GM18861 (cell line): Measurements from ENCODE around the gene GLIS1.

Experiments used
- ATAC-seq: cut with Tn5 transposase; IDR thresholded peaks from one replicate; pipeline ENCODE4 v1.9.1; 2021; ENCODE audit not compliant: unreplicated experiment

Gene GLIS1

GRCh38 chr1:53502641-53503432 is 236.1 kb downstream of the GLIS1 start:
- no peak for ATAC-seq

GRCh38 chr1:53501065-53502005 is 237.6 kb downstream of the GLIS1 start:
- no peak for ATAC-seq

- ATAC-seq = no peak
These were observed 238.5 kb downstream of the GLIS1 start for GRCh38 chr1:53500204-53501064.

- ATAC-seq = no peak
These were observed 239.4 kb downstream of the GLIS1 start for GRCh38 chr1:53499257-53500203.

GRCh38 chr1:53498555-53499131 is 240.3 kb downstream of the GLIS1 start:
- no peak for ATAC-seq

- ATAC-seq = no peak
These were observed 243.2 kb downstream of the GLIS1 start for GRCh38 chr1:53495633-53496345.

GRCh38 chr1:53490351-53490750 is 248.6 kb downstream of the GLIS1 start:
- ATAC-seq = no peak

GRCh38 chr1:53486395-53487026 is 252.5 kb downstream of the GLIS1 start:
- ATAC-seq = no peak

GRCh38 chr1:53485478-53486394 is 253.2 kb downstream of the GLIS1 start:
- no peak for ATAC-seq

GRCh38 chr1:53484705-53485477 is 254.1 kb downstream of the GLIS1 start:
- no peak for ATAC-seq

- no peak for ATAC-seq
These were observed 255.3 kb downstream of the GLIS1 start for GRCh38 chr1:53483656-53484055.

- ATAC-seq = no peak
These were observed 255.8 kb downstream of the GLIS1 start for GRCh38 chr1:53483170-53483569.

GRCh38 chr1:53482441-53483153 is 256.4 kb downstream of the GLIS1 start:
- no peak for ATAC-seq

- ATAC-seq = no peak
These were observed 257.5 kb downstream of the GLIS1 start for GRCh38 chr1:53481456-53481855.

- ATAC-seq = no peak
These were observed 258.3 kb downstream of the GLIS1 start for GRCh38 chr1:53480678-53481077.

- ATAC-seq = no peak
These were observed 260.5 kb downstream of the GLIS1 start for GRCh38 chr1:53478502-53478818.
